Duodenal mucosa (tissue), 2 donors: Measurements from ENCODE around the gene BCCIP.

Source experiments
- H3K27ac ChIP-seq: one replicate; pipeline ENCODE4 v1.7.0; 2013; ENCODE audit warnings: low read depth, low read length
- H3K27me3 ChIP-seq, 2 donors: one replicate each; pipeline ENCODE4 v1.7.0; 2013; ENCODE audit warnings: low read length in 2 of 2, control low read depth in 1 of 2; ENCODE audit not compliant: insufficient read depth in 2 of 2, control insufficient read depth in 1 of 2
- H3K36me3 ChIP-seq, 2 donors: one replicate each; pipeline ENCODE4 v1.7.0; 2013; ENCODE audit warnings: low read length in 2 of 2, control low read depth in 1 of 2; ENCODE audit not compliant: insufficient read depth in 2 of 2, control insufficient read depth in 1 of 2
- H3K4me1 ChIP-seq, 2 donors: one replicate each; pipeline ENCODE4 v1.7.0; 2013; ENCODE audit warnings: low read length in 2 of 2, control low read depth in 1 of 2; ENCODE audit not compliant: insufficient read depth in 2 of 2, control insufficient read depth in 1 of 2
- H3K4me3 ChIP-seq, 2 donors: one replicate each; pipeline ENCODE4 v1.7.0; 2013; ENCODE audit warnings: low read length in 2 of 2, low read depth in 1 of 2
- H3K9ac ChIP-seq, 2 donors: one replicate each; pipeline ENCODE4 v1.7.0; 2013; ENCODE audit warnings: low read length in 2 of 2, low read depth in 1 of 2
- H3K9me3 ChIP-seq, 2 donors: one replicate each; pipeline ENCODE4 v1.7.0; 2013; ENCODE audit warnings: low read length in 2 of 2, control low read depth in 1 of 2; ENCODE audit not compliant: control insufficient read depth in 1 of 2

BCCIP gene

GRCh38 chr10:125883211-125883610, 59.9 kb downstream of the BCCIP start:
- no peaks in the 10 kb centered on the region for H3K27me3 ChIP-seq
- no peaks in the 10 kb centered on the region for H3K9me3 ChIP-seq
- H3K4me1 ChIP-seq, result no peaks in the 10 kb centered on the region
- peaks cover 7 to 21% of the 10 kb centered on the region in 2 donors for H3K36me3 ChIP-seq
- H3K4me3 ChIP-seq, result no peak overlapping the region
- no peak overlapping the region for H3K9ac ChIP-seq
- H3K27ac ChIP-seq, result no peak overlapping the region
